NCI-H345 treated with DMSO at 0.1 percent for 48 hours (cell line): ENCODE measurements around the gene NCK2.

Experiments
- DNase-seq: peaks from one replicate; lab custom pipeline; 2025; ENCODE audit not compliant: unreplicated experiment; lab: John Stamatoyannopoulos, UW

NCK2 gene

DNA sequence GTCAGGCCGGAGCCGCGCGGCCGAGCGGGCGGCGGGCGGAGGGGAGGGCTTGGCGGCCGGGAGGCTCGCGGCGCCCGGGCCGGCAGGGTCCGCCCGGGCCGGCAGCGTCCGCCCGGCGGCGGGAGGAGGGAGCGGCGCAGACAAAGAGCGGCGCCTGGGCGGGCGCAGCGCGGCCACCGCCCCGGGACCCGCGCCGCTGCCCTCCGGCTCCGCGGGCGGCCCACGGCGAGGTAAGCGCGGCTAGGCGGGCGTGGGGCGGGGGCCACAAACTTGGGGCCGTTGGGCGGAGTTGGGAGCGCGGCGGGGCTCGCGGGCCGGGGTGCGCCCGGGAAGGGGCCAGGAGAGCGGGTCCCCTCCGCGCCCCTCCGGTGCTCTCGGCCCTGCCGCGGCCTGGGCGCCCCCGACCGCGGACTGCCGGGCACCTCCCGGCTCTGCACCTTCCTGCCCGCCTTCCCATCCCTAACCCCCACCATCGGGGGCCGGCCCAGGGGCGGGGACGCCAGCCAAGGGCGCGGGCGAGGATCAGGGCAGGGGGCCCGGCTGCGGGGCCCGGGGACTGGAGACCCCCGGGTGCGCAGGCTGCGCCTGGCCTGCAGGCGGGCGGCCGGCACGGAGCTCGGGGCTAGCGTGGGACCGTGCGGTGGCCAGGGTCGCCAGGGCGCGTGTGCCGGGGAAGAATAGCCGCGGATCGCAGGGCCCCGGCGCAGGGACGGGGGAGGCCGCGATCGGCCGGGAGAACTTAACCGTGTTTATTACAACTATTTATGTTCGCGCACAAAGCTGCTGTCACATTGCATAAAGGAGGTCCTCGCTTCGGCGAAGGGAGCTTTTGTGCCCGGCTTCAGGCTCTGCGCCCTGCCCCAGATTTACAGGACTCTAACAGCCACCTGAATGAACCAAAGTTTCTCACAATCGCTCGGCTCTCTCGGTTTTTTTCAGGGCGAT lies at the start of gene NCK2:
NCK2 (plus strand) TSS at position 4 of the 945 bp plus-strand sequence. CDS start 110,152 bp downstream, outside the sequence.
- DNase-seq, result no peak

DNA sequence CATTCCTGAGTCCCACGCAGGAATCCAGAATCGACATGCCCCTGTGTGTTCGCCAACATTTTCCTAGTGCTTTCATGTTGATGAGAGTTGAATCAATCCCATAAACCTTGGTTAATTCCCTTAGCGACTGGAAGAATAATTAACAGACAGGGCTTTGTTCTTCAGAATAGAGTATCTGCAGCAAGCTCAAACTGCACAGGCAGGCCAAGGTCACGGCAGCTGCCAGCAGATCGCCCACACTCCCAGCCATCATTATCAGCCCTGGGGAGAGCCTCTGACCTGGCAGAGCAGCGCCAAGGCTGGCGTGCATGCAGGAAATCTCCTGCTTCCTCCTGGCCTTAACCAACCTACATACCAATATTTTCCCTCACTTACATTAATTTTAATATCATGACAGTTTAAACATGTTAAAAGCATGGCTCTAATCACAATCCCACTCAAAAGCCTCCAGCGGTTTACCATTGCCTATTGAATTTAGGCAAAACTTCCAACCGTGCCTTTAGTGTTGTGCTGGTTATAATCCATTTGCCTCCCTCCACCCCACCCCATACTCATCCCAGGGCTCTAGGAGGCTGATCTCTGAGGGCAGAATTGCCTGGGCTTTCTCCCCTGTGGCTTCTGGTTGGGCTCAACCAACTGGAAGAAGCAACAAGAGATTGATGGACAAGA lies 46.8 kb upstream of the NCK2 start:
- DNase-seq, result no peak

DNA sequence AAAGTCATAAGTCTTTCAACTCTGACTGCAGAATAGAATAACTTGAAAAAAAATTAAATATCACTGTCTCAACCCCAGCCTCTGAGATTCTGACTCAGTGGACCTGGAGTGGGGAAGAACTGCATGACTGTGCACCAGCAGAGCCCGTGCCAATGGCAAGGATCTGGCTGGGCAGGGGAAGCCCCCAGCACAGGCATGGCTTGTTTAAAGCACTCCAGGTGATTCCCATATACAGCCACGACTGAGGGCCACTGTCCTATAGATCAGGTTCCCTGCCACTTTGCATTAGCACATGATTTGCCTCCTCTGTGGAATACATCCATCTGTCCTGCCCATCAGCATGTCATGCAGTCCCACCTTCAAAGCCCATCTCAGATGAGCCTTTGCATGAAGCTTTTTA lies 45.9 kb upstream of the NCK2 start:
- DNase-seq, result no peak

DNA sequence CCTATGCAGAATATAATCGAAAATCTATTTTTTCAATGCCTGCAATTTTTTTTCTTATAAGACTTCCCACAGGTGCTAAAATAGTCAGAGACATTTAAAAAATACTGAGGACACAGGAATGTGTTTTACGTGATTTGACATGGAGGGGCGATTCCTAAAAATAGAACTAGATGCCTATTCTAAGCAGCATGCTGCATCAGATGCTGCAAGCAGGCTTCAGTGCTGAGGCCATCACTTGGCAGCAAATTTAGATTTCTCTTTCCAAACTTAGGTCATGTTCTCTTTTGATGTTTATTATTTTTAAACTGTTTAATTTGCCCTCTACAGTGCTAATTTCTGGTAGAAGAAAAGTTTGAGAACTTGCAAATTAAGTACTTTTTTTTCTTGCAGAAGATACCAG lies 43.7 kb upstream of the NCK2 start:
- DNase-seq, result no peak

DNA sequence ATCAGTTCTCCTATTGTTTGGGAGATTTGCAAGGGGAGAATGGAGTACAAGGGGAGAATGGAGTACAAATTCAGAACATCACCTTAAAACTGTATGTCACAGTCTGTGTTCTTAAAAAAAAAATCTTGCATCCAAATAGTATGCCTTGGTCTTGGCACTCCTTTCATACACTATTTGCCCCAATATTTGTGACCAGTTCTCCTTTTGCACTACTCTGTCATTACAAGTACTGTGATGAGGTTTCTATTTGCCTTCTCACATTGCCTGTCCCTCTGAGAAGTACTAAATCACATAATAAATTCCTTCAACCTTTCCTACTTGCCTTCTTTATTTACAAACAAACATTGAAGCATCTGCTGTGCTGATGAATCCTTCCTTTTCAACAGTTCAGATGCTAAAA lies 36.0 kb upstream of the NCK2 start:
- DNase-seq, result no peak

DNA sequence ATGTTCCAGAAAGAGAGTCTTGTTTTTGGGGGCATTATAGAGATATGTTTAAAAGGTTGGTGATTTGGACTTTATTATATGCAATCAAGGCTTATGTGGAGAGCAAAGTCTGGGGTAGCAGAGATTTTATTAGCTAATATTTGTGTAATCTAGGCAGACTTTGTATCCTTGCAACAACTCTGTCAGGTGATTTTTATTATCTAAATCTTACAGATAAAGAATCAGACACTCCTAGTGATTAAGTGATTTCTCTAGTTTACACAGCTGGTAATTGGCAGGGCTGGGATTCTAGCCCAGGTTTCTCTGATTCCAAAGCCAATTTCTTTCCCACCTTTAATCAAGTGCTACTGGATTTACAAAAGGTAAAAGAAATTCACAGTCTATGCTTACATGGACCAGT lies 33.3 kb upstream of the NCK2 start:
- DNase-seq, result no peak

DNA sequence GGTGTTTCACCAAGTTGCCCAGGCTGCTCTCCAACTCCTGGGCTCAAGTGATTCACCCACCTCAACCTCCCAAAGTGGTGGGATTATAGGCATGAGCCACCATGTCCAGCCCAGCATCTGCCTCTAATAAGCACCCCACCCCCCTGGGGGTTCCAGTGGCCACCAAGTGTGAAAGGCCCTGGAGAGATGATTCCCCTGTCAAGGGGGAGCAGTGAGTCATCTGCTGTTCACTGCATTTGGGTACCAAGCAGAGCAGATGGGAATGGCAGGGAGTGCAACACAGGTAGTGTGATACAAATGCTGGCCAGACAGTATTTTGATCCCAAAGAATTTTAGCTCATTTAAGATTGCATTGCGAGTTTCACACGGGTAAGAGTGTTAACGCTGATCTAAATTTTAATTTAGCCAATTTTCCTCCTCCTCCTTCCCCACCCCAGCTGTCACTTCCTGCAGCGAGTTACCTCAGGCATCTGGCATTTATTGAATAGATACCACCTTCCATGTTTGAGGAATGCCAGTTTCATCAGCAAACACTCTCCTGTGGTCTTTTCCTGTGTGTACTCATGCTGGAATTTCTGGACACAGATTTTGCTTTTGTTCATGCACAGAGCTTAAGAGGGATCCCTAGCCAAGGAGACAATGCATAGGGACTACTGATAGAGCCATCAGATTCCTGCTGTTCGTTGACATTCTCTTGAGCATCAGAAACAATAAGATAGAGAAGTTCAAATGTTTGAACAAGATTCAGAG lies 32.4 kb upstream of the NCK2 start:
- DNase-seq, result peak; percentile 38

DNA sequence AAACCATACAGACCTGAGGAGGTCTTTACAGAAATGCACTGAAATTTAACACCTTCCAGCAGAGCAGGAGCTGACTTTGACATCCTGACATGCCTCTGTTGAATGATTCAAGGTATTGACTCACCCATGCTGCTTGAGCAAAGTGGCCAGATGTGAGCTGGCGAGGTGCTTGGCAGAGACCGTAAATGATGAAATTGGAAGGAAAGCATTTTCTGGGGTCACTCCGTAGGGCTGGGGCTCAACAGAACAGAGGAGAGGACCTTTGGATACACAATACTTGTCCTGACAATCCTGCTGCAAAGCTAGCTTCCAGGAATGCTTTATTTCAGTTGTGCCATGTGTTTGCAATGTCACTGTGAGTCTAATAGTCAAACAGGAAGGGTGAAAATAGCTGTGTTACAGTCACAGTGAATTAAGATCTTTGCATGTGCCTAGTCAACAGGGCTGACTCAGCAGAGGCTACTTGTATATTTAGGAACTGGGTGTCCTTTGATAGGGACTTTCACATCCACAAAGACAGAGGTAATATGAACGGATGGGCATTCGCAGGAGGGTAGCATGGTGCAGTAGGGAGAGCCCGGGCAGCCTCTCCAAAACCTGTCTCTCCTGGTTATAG lies 31.6 kb upstream of the NCK2 start:
- no peak for DNase-seq

DNA sequence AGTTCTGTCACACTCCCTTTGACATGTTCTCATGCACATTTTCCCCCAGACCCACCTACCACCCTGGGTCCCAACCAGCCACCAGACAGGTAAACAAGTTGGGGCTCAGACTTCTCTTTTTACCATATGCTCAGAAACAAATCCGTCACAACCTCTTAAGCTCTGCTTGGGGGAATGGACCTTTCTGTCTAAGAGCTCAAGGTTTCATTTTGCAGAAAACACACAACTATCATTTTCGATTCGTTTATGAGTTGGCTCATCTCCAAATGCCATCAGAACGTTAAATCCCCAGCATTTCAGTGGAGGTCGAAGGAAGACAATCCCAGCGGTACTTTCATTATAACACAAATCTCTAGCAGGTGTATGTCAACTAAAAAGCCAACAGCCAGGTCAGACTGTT lies 30.6 kb upstream of the NCK2 start:
- DNase-seq, result no peak

DNA sequence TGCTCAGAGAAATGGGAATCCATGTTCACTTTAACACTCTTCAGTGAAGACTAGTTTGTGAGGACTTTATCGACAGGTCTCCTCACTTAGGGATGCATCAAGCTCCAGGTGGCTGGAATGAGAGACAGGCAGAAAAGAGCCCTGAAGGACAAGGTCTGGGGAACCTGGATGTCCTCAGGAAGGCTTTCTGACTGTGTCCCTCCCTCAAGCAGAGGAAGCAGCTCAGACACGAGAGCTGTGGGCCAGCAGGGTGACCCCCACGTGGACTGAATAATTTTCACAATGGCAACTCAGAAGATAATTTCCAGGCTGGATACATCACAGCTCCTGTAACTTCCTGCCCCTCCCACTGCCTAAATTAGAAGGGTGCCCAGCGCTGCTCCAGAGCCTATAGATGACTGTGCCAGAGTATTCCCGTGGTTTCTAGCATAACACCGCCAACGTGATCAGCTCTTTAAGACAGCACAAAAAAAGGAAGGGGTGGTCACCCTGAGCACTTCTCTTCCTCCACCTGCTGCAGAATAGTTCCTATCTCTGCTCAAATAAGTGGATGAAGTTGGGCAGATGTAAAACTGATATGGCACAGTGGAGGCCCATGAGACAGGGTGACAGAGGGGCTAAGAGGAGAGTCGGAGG lies 25.7 kb upstream of the NCK2 start:
- no peak for DNase-seq

DNA sequence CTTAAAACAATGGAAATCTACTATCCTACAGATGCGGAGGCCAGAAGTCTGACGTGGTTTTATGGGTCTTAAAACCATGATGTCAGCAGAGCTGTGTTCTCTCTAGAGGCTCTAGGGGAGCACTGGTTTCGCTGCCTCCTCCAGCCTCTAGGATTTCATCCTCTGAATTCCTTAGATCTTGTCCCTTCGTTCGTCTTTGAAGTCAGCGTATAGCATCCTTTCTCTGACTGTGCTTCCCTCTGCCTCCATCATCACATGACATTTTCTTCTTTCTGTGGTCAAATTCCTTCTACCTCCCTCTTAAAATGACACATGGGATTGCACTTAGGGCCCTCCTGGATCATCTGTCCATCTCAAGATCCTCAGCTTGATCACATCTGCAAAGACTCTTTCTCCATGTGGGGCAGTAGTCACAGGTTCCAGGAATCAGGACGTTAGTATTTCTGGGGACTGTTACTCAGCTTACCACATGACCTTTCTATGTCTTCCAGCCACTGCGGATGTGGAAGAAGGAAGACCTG lies 22.7 kb upstream of the NCK2 start:
- no peak for DNase-seq

DNA sequence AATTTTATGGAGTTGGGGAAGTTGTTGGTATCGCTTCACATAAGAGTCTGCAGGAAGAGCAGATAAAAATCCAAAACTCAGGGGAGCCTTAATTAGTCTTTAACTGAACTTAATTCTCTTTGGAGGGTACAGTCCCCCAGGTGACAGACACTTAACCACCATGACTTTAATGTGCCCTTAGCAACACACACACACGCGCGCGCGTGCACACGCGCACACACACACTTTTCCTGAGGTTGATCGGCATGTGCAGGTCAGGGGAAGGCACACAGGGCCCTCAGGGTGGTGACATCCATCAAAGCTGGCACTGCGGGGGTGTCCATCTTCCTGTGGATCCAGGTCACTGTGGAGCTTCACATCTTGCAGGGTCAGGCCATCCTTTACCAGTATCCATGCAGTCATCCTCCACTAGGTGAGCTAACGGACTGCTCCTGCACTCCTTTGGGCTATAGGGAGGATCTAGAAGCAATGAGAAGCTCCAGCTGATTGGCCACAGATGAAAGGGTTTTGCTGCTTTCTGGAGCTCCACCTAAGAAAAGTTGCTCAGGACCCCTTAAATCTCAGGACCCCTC lies 21.9 kb upstream of the NCK2 start:
- no peak for DNase-seq

DNA sequence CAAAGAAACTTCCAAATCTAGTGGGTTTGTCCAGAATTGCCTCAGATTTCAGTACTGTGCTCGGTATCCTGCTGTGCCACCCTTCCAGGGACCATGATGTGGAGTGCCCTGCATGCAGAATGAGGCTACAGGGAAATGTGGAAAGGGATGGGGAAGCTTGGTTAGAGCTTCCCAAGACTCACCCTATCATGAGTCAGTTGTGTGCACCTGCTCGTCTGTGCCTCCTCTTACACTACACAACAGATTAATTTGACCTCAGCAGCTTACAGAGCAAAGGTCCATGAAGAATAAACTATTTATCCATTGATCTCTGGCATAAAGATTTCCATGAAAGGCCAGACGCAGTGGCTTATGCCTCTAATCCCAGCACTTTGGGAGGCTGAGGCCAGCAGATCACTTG lies 21.3 kb upstream of the NCK2 start:
- no peak for DNase-seq

DNA sequence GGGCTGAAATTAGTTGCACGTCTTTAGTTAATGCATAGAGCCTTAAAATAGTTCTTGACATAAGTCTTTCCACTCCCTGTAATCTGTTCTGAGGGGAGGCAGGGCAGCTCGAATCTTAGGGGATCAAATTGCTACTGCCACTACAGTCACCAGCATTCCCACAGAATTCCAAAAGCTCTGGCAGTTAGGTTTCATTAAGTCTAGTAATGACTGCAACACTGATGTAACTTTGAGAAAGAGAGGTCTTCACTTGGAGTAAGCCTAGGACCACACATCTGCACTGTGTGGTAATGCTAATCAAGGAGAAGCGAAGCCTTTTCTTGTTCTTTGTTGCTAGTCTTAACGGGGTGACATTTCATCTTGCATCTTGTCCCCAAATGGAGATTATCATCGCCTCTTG lies 19.3 kb upstream of the NCK2 start:
- no peak for DNase-seq

DNA sequence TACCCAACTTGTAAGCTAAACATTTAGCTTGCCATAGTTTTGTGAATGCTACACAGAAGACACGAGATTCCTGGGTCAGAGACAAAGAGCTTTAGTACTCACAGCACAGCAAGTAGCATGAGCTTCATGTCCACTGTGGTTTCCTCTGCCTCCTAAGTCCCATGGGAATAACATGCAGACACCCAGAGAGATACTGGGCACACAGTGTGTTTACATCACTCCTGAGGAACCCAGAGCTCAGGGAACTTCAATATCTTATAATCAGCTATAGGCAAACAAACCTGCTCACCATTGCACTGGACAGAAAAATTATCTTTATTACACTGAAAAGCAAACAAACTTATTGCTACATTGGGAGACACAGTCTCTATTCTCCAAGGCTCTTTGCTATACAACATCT lies 14.5 kb upstream of the NCK2 start:
- no peak for DNase-seq

DNA sequence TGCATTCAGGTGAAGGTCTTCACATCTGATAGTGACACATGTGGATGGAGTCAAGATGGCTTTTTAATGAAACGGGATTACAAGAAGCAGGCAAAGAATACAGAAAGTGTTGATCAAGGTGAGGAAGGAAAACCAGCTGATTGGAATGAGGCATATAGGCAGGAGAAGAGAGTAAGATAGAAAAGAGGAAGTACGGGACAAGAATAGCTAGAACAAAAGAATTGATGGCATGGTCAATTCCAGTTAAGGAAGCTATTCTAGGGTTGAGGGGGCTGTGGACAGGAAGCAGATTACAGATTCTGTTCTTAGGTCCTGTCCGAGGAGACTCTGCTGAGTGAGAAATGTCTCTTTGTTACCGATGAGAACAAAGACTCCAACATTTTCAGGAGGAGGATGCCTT lies 13.2 kb upstream of the NCK2 start:
- DNase-seq, result no peak

DNA sequence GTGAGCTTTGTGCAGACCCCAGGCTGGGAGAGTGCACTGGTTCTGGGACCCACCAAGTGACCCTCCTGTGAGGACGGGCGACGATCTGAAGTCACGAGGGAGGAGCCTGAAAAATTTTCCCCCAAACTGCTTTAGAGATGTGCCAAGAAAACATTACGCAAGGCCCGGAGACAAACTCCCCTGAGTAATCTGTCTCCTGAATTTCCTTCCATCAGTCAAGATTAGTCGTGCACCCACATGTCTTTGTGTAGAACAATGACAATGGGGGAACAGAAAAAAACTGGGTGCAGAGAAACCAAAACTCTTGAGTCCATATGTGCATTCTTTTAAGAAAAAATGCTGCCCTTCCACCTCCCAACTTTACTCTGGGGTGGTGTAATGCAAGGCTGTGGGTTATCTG lies 12.6 kb upstream of the NCK2 start:
- no peak for DNase-seq

DNA sequence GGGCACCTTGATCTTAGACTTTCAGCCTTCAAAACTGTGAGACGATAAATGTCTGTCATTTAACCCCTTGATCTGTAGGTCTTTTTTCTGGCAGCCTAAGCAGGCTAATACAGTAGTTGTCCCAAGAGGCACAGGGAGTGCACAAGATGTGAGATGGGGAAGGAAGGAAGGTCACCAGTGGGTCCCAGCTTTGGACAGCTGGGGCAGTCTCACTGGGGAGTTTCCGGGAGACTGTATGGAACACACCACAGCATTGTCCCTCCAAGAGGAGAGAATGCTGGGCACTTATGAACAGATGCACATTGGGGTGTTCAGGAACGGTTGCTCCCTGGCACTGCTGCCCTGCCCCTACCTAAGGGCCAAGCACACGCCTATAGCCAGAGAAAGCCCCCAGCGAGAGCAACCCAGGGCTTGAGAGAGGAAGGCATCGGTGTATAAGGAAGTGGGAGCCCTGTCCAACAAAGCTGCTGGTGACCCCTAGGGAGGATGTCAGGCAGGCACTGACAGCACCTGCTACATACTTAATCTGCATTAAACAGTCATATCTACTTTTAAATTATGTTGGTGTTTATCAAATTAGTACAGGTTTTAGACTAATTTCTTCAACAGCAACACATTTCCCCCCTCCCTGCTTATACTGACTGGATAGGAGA lies 11.6 kb upstream of the NCK2 start:
- DNase-seq, result no peak

DNA sequence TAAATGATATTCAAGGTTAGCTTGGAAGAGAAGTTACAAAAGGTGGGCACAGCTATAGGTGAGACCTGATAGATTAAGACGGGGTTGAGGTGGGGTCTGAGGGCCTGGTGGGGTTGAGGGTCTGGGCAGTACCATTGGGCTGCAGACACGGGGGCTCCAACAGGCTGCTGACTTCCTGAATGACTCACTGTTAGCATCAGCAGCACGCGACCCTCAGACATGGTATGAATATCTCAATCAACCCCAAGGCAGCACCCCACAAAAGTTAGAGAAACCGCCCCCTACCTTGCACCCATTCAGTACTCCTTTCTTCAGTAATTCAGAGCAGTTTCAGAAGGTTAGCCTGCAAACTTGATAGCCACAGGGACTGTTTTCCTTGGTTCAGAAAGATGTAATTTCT lies 10.8 kb upstream of the NCK2 start:
- DNase-seq, result no peak
